GM21619 (cell line): ENCODE results near the gene TRERF1.

Source experiments
- ATAC-seq: cut with Tn5 transposase; IDR thresholded peaks from one replicate; pipeline ENCODE4 v1.9.1; 2021; ENCODE audit not compliant: unreplicated experiment

TRERF1 gene

GRCh38 chr6:42394881-42395620 lies 56.7 kb downstream of the TRERF1 start:
- ATAC-seq, result no peak

DNA sequence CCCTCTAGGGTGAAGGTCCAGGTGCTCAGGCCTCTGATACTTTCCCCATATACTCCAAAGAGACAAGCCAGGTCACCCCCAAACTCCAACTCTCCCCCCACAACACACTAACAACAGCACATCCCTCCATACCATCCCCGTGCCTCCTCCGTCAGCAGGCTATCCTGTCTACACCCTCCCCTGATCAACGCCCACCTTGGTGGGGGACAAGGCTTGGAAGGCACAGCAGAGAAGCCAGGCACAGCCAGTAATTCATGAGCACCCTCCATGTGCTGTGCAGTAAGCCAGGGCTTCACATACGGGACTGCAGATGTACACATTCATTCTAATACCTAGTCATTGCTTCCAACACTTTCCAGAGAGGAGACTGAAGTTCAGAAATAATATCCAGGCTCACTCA lies 57.6 kb downstream of the TRERF1 start:
- ATAC-seq, result no peak

GRCh38 chr6:42393339-42393738 lies 58.4 kb downstream of the TRERF1 start:
- no peak for ATAC-seq

DNA sequence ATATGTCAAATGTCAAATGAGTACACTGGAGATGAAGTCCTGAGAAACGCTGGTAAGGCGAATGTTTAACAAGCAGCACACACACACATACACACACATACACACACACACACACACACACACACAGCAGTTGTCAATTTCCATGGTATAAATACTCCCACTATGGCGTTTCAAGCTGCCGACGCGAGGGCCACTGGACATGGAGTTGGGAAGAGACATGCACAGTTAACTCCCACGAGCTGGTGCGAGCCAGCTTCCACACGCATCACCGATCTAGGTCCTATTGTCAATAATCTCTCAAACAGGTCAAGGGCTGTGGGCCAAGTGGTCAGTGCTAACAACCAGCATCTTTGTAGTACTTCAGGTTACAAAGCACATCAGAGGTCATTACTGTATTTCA lies 58.9 kb downstream of the TRERF1 start:
- no peak for ATAC-seq

GRCh38 chr6:42391441-42391840 lies 60.3 kb downstream of the TRERF1 start:
- ATAC-seq, result no peak

DNA sequence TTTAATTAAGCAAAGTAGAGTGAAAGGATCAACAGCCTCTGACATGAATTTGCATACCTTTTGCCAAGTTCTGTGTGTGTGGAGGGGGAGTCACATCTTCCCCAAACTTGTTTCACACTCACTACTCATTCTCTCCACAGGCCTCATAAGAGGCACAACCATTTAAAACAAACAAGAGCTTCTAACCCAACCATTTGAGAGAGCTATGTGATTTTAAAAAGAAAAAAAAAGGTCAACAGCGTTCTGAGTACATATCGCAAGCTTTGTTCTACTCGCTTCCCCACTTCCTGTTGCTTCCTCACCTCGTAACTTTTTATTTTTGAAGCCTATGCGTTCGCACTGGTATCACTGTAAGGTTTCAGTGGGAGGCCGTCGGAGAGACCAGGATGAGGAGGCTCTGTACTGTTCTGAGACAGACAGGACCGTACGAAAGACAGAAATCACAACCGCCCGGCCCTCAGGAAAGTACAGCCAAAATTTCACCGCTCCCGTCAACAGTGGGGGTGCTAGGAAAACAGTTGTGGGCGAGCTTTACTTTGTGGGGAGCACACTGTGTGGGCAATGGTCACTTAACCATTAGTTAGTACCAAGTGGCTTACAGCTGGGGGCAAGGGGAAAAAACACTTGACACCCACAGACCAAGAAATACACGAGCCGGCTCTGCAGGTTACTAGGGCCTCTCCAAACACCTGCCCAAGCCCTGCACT lies 61.3 kb downstream of the TRERF1 start:
- ATAC-seq, result no peak

- no peak for ATAC-seq
Measured at GRCh38 chr6:42389736-42390135, 62.0 kb downstream of the TRERF1 start.

GRCh38 chr6:42388046-42388445 lies 63.7 kb downstream of the TRERF1 start:
- ATAC-seq, result no peak

DNA sequence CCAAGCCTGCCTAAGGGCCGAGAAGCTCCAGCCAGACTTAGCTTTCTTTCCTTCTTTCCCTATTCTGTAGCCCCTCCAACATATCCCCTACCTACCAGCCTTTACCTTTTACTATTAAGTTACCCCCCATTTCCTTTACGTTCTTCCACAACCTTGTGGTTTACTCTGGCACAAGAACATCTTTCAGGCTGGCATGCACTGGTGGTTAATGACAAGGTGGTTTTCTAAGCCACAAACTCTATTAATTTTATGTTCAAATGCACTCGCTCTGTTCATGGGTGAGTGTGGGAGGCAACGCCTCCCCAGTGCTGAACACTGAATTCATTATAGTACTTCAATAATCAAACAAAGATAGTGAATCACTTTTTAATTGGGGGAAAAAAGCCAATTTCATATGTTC lies 64.4 kb downstream of the TRERF1 start:
- ATAC-seq, result no peak

GRCh38 chr6:42385339-42385738 lies 66.4 kb downstream of the TRERF1 start:
- no peak for ATAC-seq

- no peak for ATAC-seq
Measured at GRCh38 chr6:42383421-42384205, 68.1 kb downstream of the TRERF1 start.

DNA sequence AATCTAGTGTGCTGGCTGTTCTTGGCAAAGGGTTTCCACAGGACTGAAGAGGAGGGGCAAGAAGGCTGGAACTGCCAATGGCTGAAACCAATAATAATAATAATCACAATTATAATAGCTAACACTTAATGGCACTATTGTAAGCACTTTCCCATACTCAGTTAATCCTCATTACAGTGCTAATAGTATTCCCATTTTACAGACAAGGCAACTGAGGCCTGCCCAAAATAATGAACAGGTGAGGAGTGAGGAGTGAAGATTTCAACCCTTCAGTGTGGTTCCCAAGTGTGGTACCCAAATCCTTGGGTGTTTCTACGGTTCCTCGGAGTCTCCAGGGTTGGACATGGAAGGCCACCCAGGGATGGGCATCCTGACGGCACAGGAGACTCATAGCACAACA lies 69.9 kb downstream of the TRERF1 start:
- ATAC-seq, result no peak

- ATAC-seq, result no peak
Measured at GRCh38 chr6:42380228-42380979, 71.3 kb downstream of the TRERF1 start.

GRCh38 chr6:42378536-42378935 lies 73.2 kb downstream of the TRERF1 start:
- no peak for ATAC-seq

DNA sequence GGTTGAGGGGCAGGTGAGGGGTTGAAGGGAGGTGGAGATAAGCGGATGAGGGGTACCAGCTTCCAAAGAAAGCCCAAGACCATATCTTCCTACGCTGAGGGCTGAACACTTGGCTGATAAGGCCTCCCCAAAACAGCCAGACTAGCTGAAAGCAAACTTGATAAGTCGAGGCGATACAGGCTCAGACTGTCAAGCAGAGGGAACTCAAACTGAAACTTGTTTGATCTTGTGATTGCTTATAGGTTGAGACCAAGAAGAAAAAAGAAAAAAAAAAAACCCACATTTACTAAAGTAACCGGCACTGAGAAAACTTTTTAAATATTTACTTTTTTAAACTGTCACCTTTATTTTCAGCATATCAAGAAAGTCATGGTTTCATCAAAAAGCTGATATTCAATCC lies 73.6 kb downstream of the TRERF1 start:
- ATAC-seq, result no peak

- no peak for ATAC-seq
Measured at GRCh38 chr6:42375007-42375635, 76.6 kb downstream of the TRERF1 start.

GRCh38 chr6:42374018-42374669 lies 77.6 kb downstream of the TRERF1 start:
- ATAC-seq, result no peak

GRCh38 chr6:42372699-42373098 lies 79.0 kb downstream of the TRERF1 start:
- no peak for ATAC-seq

DNA sequence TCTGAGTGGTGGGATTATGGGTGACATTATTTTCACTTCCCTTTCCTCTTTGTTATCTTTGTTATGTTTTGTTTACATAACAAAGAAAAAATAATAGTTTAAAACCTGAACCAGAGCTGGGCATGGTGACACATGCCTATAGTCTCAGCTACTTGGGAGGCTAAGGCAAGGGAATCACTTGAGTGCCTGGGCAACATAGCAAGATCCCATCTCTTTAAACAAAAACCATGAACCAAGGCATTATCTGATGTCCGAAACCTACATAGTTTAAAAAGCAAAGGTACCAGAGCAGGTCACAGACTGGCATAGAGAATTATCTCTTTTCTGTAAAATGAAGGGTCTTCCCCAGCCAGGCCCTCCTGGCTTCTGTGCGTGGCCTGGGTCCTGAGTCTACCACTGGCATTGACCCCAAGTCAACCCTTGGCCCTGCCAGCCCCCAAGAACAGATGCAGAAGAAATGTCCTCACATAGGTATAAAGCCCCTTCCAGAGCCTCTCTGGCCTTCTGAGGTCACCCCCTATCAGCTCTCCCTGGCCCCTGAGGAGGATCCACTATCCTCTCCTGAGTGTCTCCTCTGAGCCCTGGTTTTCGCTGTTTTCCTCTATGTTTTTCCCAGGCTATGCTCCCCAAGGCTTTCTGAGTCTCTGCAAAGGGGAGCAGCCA lies 81.3 kb downstream of the TRERF1 start:
- no peak for ATAC-seq

DNA sequence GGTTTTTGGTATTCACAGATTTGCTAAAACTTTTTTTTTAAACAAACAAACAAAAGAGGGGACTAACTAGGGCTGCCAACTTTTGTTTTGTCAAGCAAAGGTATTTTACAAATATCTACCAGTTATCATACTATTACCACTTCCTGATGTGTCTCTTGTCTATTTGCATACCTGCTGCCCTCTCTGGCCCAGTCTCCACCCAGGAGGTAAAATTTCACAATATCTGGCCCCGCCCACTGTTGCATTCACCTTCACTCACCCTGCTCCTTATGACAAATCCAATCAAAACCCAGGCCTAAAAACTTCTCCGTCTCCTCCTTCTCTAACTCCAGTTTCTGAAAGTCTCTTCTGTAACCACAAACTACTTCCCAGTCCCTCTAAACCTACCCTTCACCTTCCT lies 82.2 kb downstream of the TRERF1 start:
- ATAC-seq, result no peak
